OCI-LY3 (cell line): ENCODE data around the gene SEPHS1.
A peak's percentile ranks its signal among the peaks of the same experiment; 100 is the strongest.

Source experiments
- H2AFZ ChIP-seq: fragments of 200-600, 300-600 bp; shearing (Covaris generic); 2 replicates; pipeline ENCODE4 v1.6.0; 2014; ENCODE audit warnings: antibody characterized with exemption, low read depth, low read length
- H3K27ac ChIP-seq: fragments of 200-600, 300-600 bp; sonication (generic); 2 replicates; pipeline ENCODE4 v1.5.1; 2014; ENCODE audit warnings: mild to moderate bottlenecking, low read length, moderate library complexity, mixed read lengths
- H3K27me3 ChIP-seq: fragments of 200-600, 300-600 bp; sonication (generic); 2 replicates; pipeline ENCODE4 v1.6.1; 2014; ENCODE audit warnings: low read depth, low read length, mixed read lengths
- H3K36me3 ChIP-seq: fragments of 200-600, 300-600 bp; sonication (generic); replicated peaks from 2 replicates; pipeline ENCODE3; 2014; ENCODE audit warnings: low read depth, low read length, mixed read lengths
- H3K4me1 ChIP-seq: fragments of 300-600, 200-600 bp; sonication (generic); 2 replicates; pipeline ENCODE4 v1.6.1; 2014; ENCODE audit warnings: low read length, mixed read lengths
- H3K4me2 ChIP-seq: fragments of 200-600, 300-600 bp; sonication (generic); 2 replicates; pipeline ENCODE4 v1.6.1; 2014; ENCODE audit warnings: low read length, mixed read lengths
- H3K4me3 ChIP-seq: fragments of 300-600, 200-600 bp; sonication (generic); 2 replicates; pipeline ENCODE4 v1.5.1; 2014; ENCODE audit warnings: antibody characterized with exemption, mild to moderate bottlenecking, low read length, moderate library complexity
- H3K79me2 ChIP-seq: fragments of 300-600, 200-600 bp; shearing (Covaris generic); 2 replicates; pipeline ENCODE4 v1.6.1; 2014; ENCODE audit warnings: mild to moderate bottlenecking, low read length, mixed read lengths
- H3K9ac ChIP-seq: fragments of 300-600, 200-600 bp; shearing (Covaris generic); 2 replicates; pipeline ENCODE4 v1.6.0; 2014; ENCODE audit warnings: mild to moderate bottlenecking, low read length, moderate library complexity
- H3K9me3 ChIP-seq: fragments of 200-600, 300-600 bp; shearing (Covaris generic); 2 replicates; pipeline ENCODE4 v1.6.1; 2014; ENCODE audit warnings: low read length, mixed read lengths; ENCODE audit not compliant: insufficient read depth
- H4K20me1 ChIP-seq: fragments of 200-600, 300-600 bp; sonication (generic); 2 replicates; pipeline ENCODE4 v1.6.1; 2016; ENCODE audit warnings: low read length, mixed read lengths; ENCODE audit not compliant: insufficient read depth
- EZH2phosphoT487 ChIP-seq: fragments of 200-600 bp; shearing (Covaris generic); IDR thresholded peaks from 2 replicates; pipeline ENCODE4 v1.6.1; 2018; ENCODE audit warnings: antibody characterized with exemption, mixed run types, low read depth
- TF ChIP-seq, protein P1 (sequence below): fragments of 200-600, 300-600 bp; sonication (generic); IDR thresholded peaks from 2 replicates; pipeline ENCODE4 v1.5.1; 2014; ENCODE audit warnings: antibody characterized with exemption, low read length, low read depth

The SEPHS1 gene

GRCh38 chr10:13347043-13347499, 1.0 kb downstream of the SEPHS1 start:
- Histone ChIP-seq H3K9me3 (no peaks in the 10 kb centered on the region), H3K36me3 (peaks cover 27% of the 10 kb centered on the region), H3K27me3 (no peaks in the 10 kb centered on the region), H3K4me3 (peak overlapping the region; percentile 89), H3K4me2 (peak overlapping the region; percentile 92), H4K20me1 (no peaks in the 10 kb centered on the region), H3K4me1 (peaks cover 38% of the 10 kb centered on the region), H3K27ac (peak overlapping the region; percentile 86), H3K9ac (peak overlapping the region; percentile 97), H3K79me2 (peaks cover 72% of the 10 kb centered on the region), H2AFZ (no peak overlapping the region)
- TF ChIP-seq, protein P1, sequence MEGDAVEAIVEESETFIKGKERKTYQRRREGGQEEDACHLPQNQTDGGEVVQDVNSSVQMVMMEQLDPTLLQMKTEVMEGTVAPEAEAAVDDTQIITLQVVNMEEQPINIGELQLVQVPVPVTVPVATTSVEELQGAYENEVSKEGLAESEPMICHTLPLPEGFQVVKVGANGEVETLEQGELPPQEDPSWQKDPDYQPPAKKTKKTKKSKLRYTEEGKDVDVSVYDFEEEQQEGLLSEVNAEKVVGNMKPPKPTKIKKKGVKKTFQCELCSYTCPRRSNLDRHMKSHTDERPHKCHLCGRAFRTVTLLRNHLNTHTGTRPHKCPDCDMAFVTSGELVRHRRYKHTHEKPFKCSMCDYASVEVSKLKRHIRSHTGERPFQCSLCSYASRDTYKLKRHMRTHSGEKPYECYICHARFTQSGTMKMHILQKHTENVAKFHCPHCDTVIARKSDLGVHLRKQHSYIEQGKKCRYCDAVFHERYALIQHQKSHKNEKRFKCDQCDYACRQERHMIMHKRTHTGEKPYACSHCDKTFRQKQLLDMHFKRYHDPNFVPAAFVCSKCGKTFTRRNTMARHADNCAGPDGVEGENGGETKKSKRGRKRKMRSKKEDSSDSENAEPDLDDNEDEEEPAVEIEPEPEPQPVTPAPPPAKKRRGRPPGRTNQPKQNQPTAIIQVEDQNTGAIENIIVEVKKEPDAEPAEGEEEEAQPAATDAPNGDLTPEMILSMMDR, result no peak
- no peak for TF ChIP-seq EZH2phosphoT487

DNA sequence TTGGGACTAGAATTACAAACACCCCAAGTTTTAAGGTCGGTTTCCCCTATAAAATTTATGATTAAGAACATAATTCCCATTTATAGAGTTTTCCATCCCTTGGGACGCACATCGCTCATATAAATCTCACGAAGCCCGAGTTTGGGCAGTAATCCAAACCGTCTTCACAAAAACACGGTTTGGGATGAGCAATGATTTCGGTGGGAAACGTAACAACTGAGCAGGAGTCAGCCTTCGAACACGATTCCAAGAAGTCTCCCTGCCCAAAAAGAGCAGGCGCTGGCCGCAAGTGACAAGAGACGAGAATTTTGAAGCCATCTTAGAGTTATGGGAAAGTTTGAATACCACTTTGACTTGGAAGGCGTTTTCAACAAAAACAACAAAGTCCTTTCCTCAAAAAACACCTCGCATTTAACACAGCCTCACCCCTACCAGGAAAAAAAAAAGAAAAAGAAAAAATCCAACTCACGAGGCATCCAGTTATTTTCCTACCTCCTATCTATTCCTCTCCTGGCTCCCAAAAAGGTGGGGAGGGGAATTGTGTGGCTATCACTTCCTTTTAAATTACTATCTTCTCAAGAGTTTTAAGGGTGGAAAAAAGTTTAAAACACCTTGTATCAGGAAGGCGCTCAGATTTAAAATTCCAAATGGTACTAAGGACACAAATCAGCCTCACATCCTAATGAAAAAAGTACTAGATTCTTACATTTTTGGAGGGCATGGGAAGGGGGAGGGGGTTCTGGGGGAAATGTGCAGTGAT, 1.6 kb downstream of the SEPHS1 start:
- Histone ChIP-seq H3K27me3 (no peaks in the 10 kb centered on the region), H3K27ac (peak overlapping the region; percentile 86), H3K4me2 (peak overlapping the region; percentile 92), H3K4me1 (peaks cover 35% of the 10 kb centered on the region), H3K4me3 (peak overlapping the region; percentile 89), H3K9me3 (no peaks in the 10 kb centered on the region), H4K20me1 (no peaks in the 10 kb centered on the region), H3K36me3 (peaks cover 27% of the 10 kb centered on the region), H2AFZ (no peak overlapping the region), H3K79me2 (peaks cover 78% of the 10 kb centered on the region), H3K9ac (peak overlapping the region; percentile 97)
- no peak for TF ChIP-seq EZH2phosphoT487
- TF ChIP-seq, protein P1, result no peak

DNA sequence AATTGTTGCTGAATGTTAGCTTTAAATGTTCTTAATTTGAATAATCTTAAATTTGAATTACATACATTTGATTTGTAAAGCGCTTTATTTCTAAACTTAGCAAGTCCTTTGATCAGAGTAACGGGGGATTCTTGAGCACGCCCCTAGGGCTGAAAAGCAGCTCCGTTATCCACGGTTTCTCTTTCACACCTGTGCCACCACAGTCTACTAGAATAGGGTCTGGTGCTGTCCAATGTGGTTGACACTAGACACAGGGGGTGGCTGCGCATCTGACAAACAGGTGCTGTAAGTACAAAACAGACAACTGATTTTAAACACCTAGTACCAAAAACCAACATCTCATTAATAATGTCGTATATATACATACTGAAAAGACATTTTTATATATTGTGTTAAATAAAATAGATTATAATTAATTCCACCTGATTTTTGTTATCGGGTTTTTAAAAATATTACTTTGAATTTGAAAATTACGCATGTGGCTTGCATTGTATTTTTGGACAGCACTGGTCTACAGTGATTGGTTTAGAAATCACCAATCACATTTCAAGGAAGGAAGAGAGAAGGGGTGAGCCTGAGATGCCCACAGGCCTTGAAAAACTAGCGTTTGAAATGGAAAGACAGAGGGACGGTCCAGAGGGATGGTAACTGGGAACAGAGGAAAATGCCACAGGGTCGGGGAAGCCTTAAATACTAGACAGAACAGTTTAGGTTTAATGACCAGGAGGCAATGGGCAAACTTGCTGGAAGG, 7.3 kb downstream of the SEPHS1 start:
- Histone ChIP-seq H3K36me3 (peaks cover 57% of the 10 kb centered on the region), H3K79me2 (peaks cover 91% of the 10 kb centered on the region), H2AFZ (no peak overlapping the region)

GRCh38 chr10:13340068-13340467, 8.0 kb downstream of the SEPHS1 start:
- Histone ChIP-seq H3K27ac (peak overlapping the region; percentile 95), H3K79me2 (peaks cover 88% of the 10 kb centered on the region), H2AFZ (no peak overlapping the region)

More for the DNA sequence above, 7.3 kb downstream of the SEPHS1 start:
- peak overlapping the region; percentile 67 for H3K9ac ChIP-seq
- H3K4me3 ChIP-seq, result peak overlapping the region; percentile 59
- H3K9me3 ChIP-seq, result no peaks in the 10 kb centered on the region
- TF ChIP-seq, protein P1, result no peak
- H3K4me2 ChIP-seq, result peak overlapping the region; percentile 68
- H4K20me1 ChIP-seq, result no peaks in the 10 kb centered on the region
- H3K27ac ChIP-seq, result peak overlapping the region; percentile 95
- H3K27me3 ChIP-seq, result no peaks in the 10 kb centered on the region
- peaks cover 65% of the 10 kb centered on the region for H3K4me1 ChIP-seq

More at GRCh38 chr10:13340068-13340467, 8.0 kb downstream of the SEPHS1 start:
- Histone ChIP-seq H4K20me1 (no peaks in the 10 kb centered on the region), H3K27me3 (no peaks in the 10 kb centered on the region), H3K9me3 (no peaks in the 10 kb centered on the region), H3K9ac (peak overlapping the region; percentile 67), H3K4me3 (peak overlapping the region; percentile 59), H3K4me1 (peaks cover 66% of the 10 kb centered on the region), H3K36me3 (peaks cover 55% of the 10 kb centered on the region), H3K4me2 (peak overlapping the region; percentile 68)
- TF ChIP-seq EZH2phosphoT487, result no peak
- TF ChIP-seq, protein P1, result no peak
